GM18498 (cell line): ENCODE data around the gene MXD1.

ENCODE experiments used
- ATAC-seq: cut with Tn5 transposase; IDR thresholded peaks from one replicate; pipeline ENCODE4 v1.9.1; 2021; ENCODE audit warnings: mild to moderate bottlenecking, moderate library complexity; ENCODE audit not compliant: unreplicated experiment

MXD1 gene

DNA sequence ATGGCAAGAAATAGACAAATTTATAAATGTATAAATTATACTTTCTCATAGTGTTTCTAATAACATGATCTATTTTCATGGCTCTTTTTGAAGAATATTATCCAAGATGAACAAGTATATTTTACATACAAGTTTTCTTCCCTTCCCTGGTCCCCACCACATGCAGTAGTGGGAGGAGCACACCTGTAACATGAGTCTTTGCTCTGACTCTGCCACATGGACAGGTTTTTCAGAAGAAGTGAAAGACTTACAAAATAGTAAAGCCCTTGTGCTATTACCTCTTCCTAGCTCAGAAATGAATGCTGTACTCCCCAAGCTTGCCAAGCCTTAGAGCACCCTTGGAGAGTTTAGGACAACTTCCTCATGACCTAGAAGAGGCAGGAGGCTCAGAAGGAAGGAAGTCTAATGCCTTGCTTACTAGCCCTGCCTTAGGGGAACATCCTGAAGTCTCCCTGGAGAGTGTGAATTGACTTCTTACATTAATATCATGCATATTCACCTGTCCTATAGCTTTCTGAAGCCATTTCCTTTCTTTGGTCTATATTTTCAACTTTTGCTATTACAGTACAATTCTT is 18.4 kb downstream of the MXD1 start:
- ATAC-seq, result no peak

DNA sequence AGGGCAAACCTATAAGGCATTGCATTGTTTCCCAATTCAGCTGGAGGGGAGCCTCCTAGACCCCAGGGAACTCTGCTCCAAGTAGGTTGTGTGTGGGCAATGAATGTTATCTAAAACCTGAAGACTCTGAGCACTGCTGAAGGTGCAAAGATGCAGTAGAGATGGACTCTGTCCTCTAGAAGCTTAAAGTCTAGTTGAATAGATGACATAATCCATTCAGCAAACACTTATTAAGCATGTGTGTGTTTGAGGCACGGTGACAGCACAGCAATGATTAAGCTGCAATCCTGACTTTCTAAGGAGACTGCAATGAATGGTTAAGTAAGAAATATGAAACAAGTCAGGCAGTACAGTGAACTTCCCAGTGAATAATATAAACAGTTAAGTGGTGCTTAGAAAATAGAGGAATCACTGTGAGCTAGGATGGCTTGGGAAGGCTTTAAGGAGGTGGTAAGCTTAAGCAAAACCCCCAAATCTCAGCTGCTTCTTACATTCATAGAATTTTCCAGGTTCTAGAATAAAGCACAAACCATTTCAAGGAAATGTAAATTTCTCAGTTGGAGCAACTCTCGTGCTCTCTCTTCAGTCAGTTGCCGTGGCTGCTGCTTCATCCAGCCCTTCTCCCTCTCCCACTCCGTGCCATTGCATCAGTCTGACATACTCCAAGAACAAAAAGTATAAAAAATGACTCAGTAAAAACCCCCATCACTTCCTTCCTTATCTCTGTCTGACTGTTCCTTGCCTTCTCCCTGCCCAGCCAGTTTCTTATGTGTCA is 19.1 kb downstream of the MXD1 start:
- ATAC-seq, result no peak

DNA sequence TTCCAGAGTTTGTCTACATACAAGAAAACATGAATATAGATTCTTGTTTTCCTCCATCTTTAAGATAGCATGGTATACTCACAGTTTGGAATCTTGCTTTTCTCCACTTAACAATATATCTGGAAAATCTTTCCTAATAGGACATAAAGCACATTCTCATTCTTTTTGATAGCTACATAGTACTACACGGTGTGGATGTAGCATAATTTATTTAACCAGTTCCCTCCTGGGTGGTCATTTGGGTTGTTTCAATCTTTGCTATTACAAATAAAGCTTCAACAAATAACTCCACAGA is 19.7 kb downstream of the MXD1 start:
- no peak for ATAC-seq

DNA sequence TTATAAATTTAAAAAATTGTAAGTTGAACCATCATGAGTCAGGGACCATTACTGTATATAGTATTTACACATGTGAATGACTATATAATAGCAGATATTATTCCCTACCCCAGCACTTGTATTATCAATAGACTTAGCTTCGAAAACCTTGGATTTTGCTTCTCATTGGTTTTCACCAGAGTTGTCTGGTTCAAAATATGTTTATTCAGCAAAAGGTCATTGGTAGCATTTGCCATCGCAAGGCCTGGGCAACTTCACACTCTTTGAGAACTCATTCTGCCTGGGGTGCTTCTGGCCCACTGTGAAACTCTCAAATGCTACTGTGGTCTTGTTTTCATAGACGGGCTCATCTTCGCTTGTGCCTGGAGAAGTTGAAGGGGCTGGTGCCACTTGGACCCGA is 20.1 kb downstream of the MXD1 start:
- ATAC-seq, result no peak

DNA sequence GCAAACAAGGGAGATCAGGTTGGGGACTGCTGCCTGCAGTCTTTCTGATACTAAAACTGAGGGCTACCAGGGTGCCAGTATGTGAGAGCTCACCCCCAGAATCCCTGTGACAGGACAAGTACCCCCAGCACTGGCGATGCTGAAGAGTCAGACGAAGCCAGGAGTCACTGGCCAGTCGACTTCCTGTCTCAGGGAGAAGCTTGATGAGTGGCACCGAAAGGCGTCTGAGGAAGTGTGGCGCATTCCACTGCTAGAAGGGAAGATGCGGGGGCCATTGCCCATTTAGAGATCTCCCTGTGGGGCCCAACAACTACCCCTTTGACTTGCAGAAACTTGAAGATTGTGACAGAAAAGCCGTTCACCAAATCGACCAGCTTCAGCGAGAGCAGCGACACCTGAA is 22.0 kb downstream of the MXD1 start:
- no peak for ATAC-seq

DNA sequence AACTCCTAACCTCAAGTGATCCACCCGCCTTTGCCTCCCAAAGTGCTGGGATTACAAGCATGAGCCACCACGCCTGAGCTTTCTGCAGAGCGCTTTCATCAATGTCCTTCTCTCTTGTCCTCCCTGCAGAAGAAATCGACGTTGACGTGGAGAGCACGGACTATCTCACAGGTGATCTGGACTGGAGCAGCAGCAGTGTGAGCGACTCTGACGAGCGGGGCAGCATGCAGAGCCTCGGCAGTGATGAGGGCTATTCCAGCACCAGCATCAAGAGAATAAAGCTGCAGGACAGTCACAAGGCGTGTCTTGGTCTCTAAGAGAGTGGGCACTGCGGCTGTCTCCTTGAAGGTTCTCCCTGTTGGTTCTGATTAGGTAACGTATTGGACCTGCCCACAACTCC is 23.1 kb downstream of the MXD1 start:
- ATAC-seq, result no peak

DNA sequence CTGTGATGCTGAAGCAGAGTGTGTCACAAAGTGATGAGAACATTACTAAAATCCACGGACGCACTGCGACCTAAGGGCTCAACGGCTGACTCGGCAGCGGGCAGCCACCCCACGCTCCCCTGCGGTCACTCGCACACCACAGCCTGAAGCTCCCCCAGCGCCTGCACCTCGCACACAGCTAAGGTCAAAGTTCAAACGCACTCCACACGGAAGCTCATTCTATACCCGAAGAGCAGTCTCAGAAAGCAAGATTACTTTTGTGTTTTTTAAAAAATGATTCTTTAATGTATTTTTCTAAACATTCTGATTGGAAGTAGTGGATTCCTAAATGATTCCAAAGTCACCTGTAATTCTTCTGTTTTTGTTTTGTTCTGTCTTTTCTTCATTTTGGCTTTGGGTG is 24.8 kb downstream of the MXD1 start:
- no peak for ATAC-seq

DNA sequence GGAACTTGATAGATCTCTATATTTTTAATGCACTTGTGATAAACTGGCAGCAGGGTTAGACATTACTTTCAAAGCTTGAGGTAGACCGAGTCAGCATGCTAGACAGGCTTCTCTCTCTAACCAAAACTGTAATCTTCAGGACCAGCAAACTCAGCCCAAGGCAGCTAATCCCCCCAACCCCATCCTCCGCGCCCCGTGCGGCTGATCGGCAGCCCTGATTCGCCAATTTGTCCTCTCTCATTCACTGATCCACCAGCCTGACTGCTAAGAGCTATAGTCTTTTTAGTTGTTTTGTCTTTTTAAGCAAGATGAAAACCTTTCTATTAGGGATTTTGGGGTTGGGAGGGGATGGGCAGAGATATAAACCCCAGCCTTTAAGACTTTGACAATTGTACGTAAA is 25.8 kb downstream of the MXD1 start:
- no peak for ATAC-seq

DNA sequence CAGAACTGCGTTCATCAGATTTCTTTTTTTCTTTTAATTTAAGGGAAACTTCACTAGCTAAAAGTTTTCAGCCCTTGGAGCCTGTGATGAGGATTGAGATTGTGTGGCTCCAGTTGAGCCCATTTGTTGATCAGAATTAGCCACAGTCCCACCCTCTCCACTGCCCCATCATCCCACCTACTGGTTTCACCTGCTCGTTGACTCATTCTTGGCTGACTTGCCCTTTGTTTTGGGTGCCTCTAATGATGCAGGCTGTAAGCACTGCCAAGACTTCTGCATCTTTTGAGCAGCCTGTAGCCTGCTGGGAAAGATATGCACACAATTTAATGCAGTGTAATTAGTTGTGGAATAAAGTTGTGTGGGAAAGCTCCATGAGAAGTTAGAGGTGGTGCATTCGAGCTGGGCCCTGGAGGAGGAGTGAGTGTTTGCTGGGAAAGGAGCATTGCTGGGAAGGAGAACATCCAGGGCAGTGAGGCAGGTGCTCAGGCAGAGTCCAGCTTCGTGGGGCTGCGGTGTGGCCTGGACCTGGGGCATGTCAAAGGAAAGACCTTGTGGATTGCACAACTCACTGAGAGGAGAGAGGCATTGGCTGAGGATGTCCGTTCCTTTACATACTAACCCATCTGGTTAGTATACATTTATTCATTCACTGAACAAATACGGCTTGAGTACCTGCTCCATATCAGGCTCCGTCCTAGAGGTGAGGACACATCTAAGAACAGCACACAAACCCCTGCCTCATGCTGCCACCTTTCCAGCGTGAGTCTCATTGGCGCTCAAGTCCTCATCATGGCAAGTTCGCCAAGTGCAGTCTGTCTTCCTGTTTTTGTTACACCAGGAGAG is 28.3 kb downstream of the MXD1 start:
- no peak for ATAC-seq

DNA sequence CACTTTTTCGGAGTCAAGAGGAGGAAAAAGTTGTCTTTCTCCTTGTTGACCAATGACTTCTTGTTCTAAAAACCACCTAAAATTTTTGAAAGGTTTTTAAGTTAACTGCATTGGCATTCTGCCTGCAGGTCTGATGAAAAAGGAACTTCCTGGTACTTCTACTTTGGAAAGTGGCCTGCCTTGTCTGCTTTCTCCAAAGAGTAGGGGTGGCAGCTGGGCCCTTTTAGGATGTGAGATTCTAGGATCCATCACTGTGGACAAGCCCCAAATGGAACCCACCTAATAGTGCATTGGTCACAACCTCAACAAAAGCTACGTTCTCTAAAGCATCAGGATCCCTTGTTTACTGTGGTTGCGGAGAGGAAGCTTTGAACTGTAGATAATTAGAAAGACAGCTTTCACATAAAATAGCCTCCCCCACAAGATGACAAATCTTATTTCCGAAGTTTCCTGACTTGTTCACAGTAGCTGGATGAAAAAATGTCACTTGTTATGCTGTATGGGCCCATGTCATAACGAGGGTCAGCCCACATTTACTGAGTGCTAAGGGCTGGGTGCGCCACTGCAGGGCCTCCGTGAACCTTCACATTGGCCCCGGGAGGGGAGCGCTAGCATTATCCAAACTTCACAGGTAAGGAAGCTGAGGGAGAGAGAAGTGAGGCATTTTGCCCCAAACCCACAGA is 29.1 kb downstream of the MXD1 start:
- no peak for ATAC-seq

DNA sequence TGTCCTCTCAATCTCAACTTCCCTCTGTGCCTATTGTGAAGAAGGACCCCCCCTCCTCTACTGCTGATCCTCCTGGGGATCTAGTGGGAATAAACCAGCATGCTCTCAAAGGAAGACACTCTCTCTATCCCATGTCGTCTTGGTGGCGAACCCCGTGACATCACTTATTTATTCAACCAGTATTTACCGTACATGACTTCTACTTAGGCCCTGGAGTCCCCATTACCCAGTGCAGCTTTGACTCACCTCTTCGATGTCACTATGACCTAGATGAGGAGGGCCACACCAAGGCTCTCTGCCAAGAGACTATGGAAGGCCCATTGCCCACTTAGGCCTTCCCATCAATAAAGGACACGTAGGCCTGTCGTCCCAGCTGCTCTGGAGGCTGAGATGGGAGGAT is 29.8 kb downstream of the MXD1 start:
- no peak for ATAC-seq

DNA sequence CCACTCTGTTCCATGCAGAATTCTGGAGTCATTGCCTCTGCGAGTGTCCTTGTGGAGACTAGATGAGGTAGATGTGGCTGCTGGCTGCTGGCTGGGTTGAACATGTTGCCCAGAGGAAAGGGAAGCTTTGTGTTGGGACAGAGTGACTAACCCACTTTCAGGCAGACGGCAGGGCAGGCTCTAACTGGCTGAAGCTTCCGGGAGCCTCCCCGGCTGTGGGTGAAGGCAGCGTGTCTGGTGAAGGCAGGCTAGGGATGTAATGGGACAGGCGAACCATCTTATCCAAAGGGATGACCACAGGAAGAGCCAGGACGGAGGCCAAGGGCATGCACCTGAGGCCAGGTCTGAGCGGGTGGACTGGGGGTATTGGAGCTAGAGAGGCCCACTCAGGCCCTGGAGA is 30.5 kb downstream of the MXD1 start:
- ATAC-seq, result no peak

DNA sequence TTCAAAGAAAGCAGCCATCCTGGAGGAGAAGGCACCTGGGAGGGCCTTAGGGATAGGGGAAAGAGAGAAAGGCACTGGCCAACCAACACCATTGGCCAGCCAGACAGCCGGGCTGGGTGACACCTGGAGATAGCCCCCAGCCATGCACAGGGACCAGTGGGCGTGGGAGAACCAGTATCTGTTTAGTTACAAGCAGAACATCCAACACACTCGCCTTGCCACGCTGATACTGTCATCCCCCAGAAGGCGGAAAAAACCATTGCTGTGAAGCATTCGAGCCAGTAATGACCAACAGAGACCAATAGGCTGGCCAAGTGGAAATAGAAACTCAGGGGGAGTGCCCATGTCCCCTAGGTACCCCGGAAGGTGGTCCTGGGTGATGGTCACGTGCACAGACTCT is 31.0 kb downstream of the MXD1 start:
- ATAC-seq, result no peak

DNA sequence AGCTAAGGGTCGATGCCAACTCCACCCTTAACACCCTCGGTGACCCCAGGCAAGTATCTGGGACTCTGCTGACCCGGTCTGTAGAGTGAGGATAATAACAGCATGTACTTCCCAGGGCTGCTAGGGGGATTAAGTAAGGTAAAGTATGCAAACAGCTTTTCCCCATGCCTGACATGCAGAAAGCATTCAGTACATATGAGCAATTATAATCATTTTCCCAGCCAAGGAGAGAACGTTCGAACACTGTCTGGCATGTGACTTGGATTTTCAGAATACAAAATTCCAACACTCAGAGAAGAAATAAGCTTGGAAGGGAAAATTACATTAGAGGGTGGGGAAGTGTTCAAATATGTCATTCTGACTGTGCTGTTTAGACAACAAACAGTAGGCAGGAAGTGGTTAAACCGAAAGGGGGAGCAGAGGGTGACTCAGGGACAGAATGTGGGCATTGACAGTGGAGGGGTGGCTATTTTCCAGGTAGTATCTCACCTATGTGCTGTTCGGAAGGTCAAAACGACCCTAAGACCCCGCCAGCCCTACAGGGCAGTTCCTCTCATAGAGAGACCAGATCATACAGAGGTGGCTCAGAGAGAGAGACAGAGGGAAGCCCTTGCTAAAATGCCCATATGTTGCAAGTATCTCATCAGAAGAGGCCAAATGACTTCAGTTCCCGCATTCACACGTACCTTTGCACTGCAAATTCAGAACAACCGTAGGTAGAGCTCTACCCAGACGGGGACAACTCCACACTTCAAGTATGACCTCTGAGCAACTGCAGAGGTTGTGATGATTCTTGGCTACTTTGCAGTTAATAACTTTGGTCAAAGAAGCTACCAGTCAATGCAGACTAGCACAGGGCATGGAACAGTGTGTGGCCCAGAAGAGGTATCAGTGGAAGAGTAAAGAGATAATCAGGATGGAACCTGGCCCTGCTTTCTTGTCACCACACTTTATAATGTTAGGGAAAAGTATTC is 31.7 kb downstream of the MXD1 start:
- peak; percentile 79 for ATAC-seq

DNA sequence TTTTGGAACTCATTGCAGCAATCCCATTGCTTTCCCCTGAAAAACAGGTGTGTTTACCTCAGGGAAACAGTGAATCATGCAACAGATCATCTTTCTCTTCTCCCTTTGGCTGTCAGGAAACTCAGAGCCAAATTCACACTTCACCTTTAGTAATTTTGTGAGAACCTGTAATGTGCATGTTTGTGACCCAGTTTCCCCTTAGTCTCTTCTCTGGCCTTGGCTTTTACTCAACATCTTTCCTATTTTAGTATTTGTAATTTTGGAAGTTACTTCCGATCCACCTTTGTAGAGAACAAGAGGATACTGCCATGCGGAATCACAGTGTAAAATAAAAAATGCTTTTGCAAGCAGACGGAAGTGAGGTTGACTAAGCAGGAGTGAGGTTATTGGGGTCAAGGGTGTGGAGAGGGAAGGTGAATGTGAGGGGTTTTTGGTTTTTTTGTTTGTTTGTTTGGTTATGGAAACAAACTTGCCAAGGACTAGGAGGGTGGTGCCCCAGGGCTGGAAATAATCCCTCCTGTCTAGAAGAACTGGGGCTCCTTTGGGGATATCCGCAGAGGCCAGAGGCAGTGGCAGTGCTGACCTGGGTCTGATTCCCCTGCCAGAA is 32.5 kb downstream of the MXD1 start:
- ATAC-seq, result no peak

DNA sequence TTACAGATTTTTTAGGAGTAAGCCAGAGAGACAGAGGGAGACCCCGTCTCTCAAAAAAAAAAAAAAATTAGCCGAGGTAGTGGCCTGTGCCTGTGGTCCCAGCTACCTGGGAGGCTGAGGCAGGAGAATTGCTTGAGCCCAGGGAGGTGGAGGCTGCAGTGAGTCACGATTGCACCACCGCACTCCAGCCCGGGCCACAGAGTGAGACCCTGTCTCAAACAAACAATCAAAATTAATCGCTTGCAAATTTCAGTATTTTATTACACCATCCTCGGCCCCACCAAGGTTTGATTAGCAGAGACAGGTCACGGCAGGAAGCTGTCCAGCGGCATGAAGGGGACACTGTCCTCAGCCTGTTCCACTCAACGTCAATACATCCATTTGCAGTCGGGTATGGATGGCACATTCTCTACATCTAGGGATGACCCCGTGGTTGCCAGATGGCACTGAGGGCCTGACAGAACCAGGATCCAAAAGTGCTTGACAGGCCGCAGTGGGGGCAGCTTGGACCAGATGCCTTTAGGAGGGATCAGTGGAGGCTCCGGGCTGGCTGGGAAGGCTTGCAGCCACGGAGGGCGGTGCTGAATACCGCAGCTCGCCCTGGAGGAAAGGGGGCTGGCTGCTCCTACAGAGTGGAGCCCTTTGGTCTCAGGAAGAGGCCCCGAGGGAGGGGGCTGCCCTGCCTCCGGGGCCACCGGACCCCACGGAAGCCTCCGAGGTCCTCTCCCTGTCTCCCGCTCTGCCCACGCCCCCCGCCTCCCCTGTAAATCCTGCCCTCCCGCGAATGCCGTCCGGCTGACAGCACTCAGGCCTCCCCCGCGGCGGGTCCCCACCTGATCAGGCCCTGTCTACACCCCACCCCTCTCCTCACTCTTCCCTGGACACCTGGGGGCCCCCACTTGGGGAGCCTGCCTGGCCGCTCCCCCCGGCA is 33.4 kb downstream of the MXD1 start:
- ATAC-seq, result no peak

DNA sequence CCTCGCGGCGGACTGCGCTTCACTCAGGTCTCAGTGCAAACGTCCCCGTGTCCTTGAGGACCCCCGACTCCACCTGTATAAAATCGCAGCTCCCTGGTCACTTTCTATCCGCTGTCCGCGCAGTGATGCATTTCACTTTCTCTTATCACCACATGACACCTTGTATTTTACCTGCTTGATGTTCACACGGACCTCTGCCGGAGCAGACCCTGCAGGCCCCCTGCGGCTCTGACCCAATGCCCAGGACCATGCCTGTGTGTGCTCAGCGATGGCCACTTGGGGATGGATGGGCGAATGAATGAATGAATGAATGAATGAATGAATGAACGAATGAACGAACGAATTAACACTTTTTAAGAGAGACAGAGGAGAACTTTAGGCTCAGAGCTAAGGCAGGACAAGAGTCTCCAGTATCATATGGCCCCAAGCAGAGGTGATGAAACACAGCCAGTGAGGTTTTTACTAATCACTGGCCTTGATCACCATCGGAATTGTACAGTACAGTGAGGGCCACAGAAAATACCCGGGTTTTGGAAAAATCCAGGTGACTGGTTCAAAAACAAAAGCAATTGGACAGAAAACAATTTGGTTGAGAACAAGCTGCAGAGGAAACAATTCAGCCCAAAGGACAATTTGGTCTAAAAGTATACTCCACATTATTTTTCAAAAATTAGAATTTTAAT is 34.2 kb downstream of the MXD1 start:
- no peak for ATAC-seq

DNA sequence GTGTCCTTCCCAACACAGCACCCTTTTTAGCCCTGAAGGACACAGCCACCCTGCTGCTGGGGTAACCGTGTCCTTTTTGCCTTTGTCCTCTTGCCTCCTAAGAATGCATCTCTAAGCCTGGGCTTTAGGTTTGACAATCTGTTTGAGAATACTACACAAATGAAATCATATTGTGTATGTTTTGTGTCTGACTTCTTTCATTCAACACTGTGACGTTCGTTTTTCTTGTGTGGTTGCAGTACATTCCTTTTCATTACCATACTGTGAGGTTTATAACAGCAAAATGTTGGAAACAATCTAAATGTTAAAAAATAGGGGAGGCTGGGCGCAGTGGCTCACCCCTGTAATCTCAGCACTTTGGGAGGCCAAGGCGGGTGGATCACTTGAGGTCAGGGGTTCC is 35.3 kb downstream of the MXD1 start:
- ATAC-seq, result no peak
